ENCODE results near the gene BRSK2.

DNA sequence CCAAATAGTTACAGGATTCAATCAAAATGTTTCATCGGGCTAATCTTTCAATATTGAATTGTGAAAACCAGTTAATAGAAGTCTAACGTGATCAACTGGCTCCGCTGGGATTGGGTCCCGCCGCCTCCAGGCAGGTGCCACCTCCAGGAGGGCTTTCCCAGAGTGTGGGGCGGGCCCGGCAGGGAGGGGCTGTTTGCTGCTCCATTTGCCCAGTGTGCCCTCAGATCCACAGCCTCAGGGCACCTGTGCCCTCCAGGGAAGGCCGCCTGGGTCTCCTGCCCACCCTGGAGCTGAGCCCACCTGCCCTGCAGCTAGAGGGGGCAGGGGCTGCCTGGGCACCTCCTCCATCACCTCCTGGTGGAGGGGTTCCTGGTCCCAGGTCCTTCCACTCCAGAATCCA, 17.9 kb downstream of the BRSK2 start:
- TF ChIP-seq, protein P1, sequence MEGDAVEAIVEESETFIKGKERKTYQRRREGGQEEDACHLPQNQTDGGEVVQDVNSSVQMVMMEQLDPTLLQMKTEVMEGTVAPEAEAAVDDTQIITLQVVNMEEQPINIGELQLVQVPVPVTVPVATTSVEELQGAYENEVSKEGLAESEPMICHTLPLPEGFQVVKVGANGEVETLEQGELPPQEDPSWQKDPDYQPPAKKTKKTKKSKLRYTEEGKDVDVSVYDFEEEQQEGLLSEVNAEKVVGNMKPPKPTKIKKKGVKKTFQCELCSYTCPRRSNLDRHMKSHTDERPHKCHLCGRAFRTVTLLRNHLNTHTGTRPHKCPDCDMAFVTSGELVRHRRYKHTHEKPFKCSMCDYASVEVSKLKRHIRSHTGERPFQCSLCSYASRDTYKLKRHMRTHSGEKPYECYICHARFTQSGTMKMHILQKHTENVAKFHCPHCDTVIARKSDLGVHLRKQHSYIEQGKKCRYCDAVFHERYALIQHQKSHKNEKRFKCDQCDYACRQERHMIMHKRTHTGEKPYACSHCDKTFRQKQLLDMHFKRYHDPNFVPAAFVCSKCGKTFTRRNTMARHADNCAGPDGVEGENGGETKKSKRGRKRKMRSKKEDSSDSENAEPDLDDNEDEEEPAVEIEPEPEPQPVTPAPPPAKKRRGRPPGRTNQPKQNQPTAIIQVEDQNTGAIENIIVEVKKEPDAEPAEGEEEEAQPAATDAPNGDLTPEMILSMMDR (IDR thresholded peaks at IDR 0.05; ENCODE audit: low read length) = no peak
- no peak for TF ChIP-seq EZH2 (IDR thresholded peaks at IDR 0.05; ENCODE audit: borderline replicate concordance, low read length)
